Measurements from ENCODE around the gene GSC2. TPM values are rescaled to one million over a fixed set of nuclear protein-coding genes. Genes with fewer than 3 reads are reported as not detected.

Gene GSC2
- total RNA-seq, 3 donors from 2014 or later = not detected

- Histone ChIP-seq H3K27me3 (peaks cover 7 to 64% of the 10 kb centered on the region in 2 donors), H3K9me3 (no peaks in the 10 kb centered on the region), H3K27ac (no peak overlapping the region), H3K36me3 (no peaks in the 10 kb centered on the region), H3K4me3 (no peak overlapping the region), H3K4me1 (peaks cover 0 to 4% of the 10 kb centered on the region in 2 donors)
- TF ChIP-seq CTCF (IDR thresholded peaks at IDR 0.05) (no peak), POLR2A (IDR thresholded peaks at IDR 0.05) (no peak), POLR2AphosphoS5 (IDR thresholded peaks at IDR 0.05) (no peak)
- DNase-seq (ENCODE audit: low spot score in 2 of 2) = no peak
- intact Hi-C loops (cut with DNase I; ENCODE audit: low total_unique reads) = no loop called here
These were observed 1.5 kb upstream of the GSC2 start for GRCh38 chr22:19151329-19152191.

GRCh38 chr22:19150482-19151328 is 613 bp upstream of the GSC2 start:
- Histone ChIP-seq H3K27ac (no peak overlapping the region), H3K4me1 (peaks cover 0 to 4% of the 10 kb centered on the region in 2 donors), H3K4me3 (peak overlapping the region in 2 of 3 donors; percentile 39 to 63), H3K9me3 (no peaks in the 10 kb centered on the region), H3K27me3 (peaks cover 7 to 59% of the 10 kb centered on the region in 2 donors), H3K36me3 (no peaks in the 10 kb centered on the region)
- no peak for DNase-seq (ENCODE audit: low spot score in 2 of 2)
- intact Hi-C loops (cut with DNase I; ENCODE audit: low total_unique reads) = no loop called here
- TF ChIP-seq POLR2A (IDR thresholded peaks at IDR 0.05) (no peak), CTCF (IDR thresholded peaks at IDR 0.05) (no peak), POLR2AphosphoS5 (IDR thresholded peaks at IDR 0.05) (no peak)

GRCh38 chr22:19149047-19149883 is 827 bp downstream of the GSC2 start:
- Histone ChIP-seq H3K36me3 (no peaks in the 10 kb centered on the region), H3K27ac (no peak overlapping the region), H3K4me1 (peaks cover 0 to 4% of the 10 kb centered on the region in 2 donors), H3K27me3 (peaks cover 7 to 59% of the 10 kb centered on the region in 2 donors), H3K4me3 (peak overlapping the region; percentile 17 to 63 (median 39)), H3K9me3 (no peaks in the 10 kb centered on the region)
- TF ChIP-seq POLR2A (IDR thresholded peaks at IDR 0.05) = no peak
- no peak for TF ChIP-seq POLR2AphosphoS5 (IDR thresholded peaks at IDR 0.05)
- intact Hi-C loops (cut with DNase I; ENCODE audit: low total_unique reads) = no loop called here
- no peak for DNase-seq (ENCODE audit: low spot score in 2 of 2)

- Histone ChIP-seq H3K27ac (no peak overlapping the region), H3K9me3 (no peaks in the 10 kb centered on the region), H3K36me3 (no peaks in the 10 kb centered on the region), H3K4me1 (peaks cover 2 to 4% of the 10 kb centered on the region in 2 donors), H3K4me3 (peak overlapping the region in 2 of 3 donors; percentile 39 to 63), H3K27me3 (peaks cover 7 to 53% of the 10 kb centered on the region in 2 donors)
- no peak for DNase-seq (ENCODE audit: low spot score in 2 of 2)
- intact Hi-C loops (cut with DNase I; ENCODE audit: low total_unique reads) = no loop called here
- TF ChIP-seq POLR2AphosphoS5 (IDR thresholded peaks at IDR 0.05) (no peak), POLR2A (IDR thresholded peaks at IDR 0.05) (no peak), CTCF (IDR thresholded peaks at IDR 0.05) (no peak)
These were observed 1.6 kb downstream of the GSC2 start for GRCh38 chr22:19148417-19149046.
